IPS-15b (cell line): ENCODE measurements around the gene NLRP6.
"Not testable (repeated sequence)": the region's sequence is repeated elsewhere in the genome, so short reads cannot be mapped to it uniquely, and the experiment has no call there.

Experiments used
- H3K27me3 ChIP-seq: one replicate; pipeline ENCODE4 v1.6.1; 2013; ENCODE audit warnings: low read length; ENCODE audit not compliant: control insufficient read depth, insufficient read depth
- H3K36me3 ChIP-seq: one replicate; pipeline ENCODE4 v1.6.1; 2013; ENCODE audit warnings: low read length; ENCODE audit not compliant: control insufficient read depth, insufficient read depth
- H3K4me1 ChIP-seq: one replicate; pipeline ENCODE4 v1.6.1; 2013; ENCODE audit warnings: mild to moderate bottlenecking, low read length; ENCODE audit not compliant: control insufficient read depth, insufficient read depth
- H3K4me3 ChIP-seq: one replicate; pipeline ENCODE4 v1.5.1; 2013; ENCODE audit warnings: low read depth, low read length
- H3K9ac ChIP-seq: one replicate; pipeline ENCODE4 v1.6.1; 2013; ENCODE audit warnings: low read depth, mild to moderate bottlenecking, low read length
- H3K9me3 ChIP-seq: one replicate; pipeline ENCODE4 v1.6.1; 2013; ENCODE audit warnings: mild to moderate bottlenecking, low read length; ENCODE audit not compliant: control insufficient read depth, insufficient read depth

NLRP6 gene

GRCh38 chr11:317668-318404, 39.6 kb downstream of the NLRP6 start:
- H3K4me1 ChIP-seq, H3K9me3 ChIP-seq, H3K27me3 ChIP-seq: not testable (repeated sequence)
- peak overlapping the region; percentile 96 for H3K4me3 ChIP-seq
- peak overlapping the region; percentile 14 for H3K9ac ChIP-seq
- H3K36me3 ChIP-seq: peaks cover 14% of the 10 kb centered on the region

GRCh38 chr11:318405-319120, 40.4 kb downstream of the NLRP6 start:
- H3K9me3 ChIP-seq, H3K4me3 ChIP-seq, H3K9ac ChIP-seq, H3K27me3 ChIP-seq, H3K4me1 ChIP-seq: not testable (repeated sequence)
- peaks cover 14% of the 10 kb centered on the region for H3K36me3 ChIP-seq

GRCh38 chr11:319121-319887, 41.1 kb downstream of the NLRP6 start:
- H3K9me3 ChIP-seq, H3K4me1 ChIP-seq: not testable (repeated sequence)
- peak overlapping the region; percentile 37 for H3K4me3 ChIP-seq

GRCh38 chr11:319888-320273, 41.7 kb downstream of the NLRP6 start:
- not testable (repeated sequence) for H3K27me3 ChIP-seq, H3K4me1 ChIP-seq, H3K9me3 ChIP-seq, H3K9ac ChIP-seq
- Histone ChIP-seq H3K4me3 (peak overlapping the region; percentile 37), H3K36me3 (peaks cover 14% of the 10 kb centered on the region)

More at GRCh38 chr11:319121-319887, 41.1 kb downstream of the NLRP6 start:
- H3K36me3 ChIP-seq: peaks cover 14% of the 10 kb centered on the region
- H3K27me3 ChIP-seq, H3K9ac ChIP-seq: not testable (repeated sequence)

- Histone ChIP-seq H3K9me3 (no peaks in the 10 kb centered on the region), H3K27me3 (no peaks in the 10 kb centered on the region), H3K9ac (no peak overlapping the region), H3K4me3 (no peak overlapping the region), H3K4me1 (peaks cover 4% of the 10 kb centered on the region), H3K36me3 (no peaks in the 10 kb centered on the region)
These were observed 45.9 kb downstream of the NLRP6 start for GRCh38 chr11:324156-324555.

- not testable (repeated sequence) for H3K27me3 ChIP-seq, H3K9me3 ChIP-seq, H3K36me3 ChIP-seq, H3K4me3 ChIP-seq, H3K4me1 ChIP-seq, H3K9ac ChIP-seq
These were observed 46.6 kb downstream of the NLRP6 start for GRCh38 chr11:324593-325517.

GRCh38 chr11:325796-326591, 47.8 kb downstream of the NLRP6 start:
- no peak overlapping the region for H3K9ac ChIP-seq
- no peak overlapping the region for H3K4me3 ChIP-seq
- H3K27me3 ChIP-seq: no peaks in the 10 kb centered on the region
- H3K36me3 ChIP-seq: no peaks in the 10 kb centered on the region
- no peaks in the 10 kb centered on the region for H3K9me3 ChIP-seq
- peaks cover 4% of the 10 kb centered on the region for H3K4me1 ChIP-seq

- H3K9me3 ChIP-seq: no peaks in the 10 kb centered on the region
- no peaks in the 10 kb centered on the region for H3K27me3 ChIP-seq
- peak overlapping the region; percentile 12 for H3K9ac ChIP-seq
- no peak overlapping the region for H3K4me3 ChIP-seq
- no peaks in the 10 kb centered on the region for H3K36me3 ChIP-seq
- H3K4me1 ChIP-seq: peaks cover 4% of the 10 kb centered on the region
These were observed 48.3 kb downstream of the NLRP6 start for GRCh38 chr11:326592-326841.

GRCh38 chr11:326842-327580, 48.8 kb downstream of the NLRP6 start:
- Histone ChIP-seq H3K9ac (peak overlapping the region; percentile 12), H3K27me3 (no peaks in the 10 kb centered on the region), H3K4me1 (peaks cover 4% of the 10 kb centered on the region), H3K4me3 (no peak overlapping the region), H3K9me3 (no peaks in the 10 kb centered on the region), H3K36me3 (no peaks in the 10 kb centered on the region)

GRCh38 chr11:327581-327923, 49.3 kb downstream of the NLRP6 start:
- Histone ChIP-seq H3K36me3 (no peaks in the 10 kb centered on the region), H3K27me3 (no peaks in the 10 kb centered on the region), H3K9me3 (no peaks in the 10 kb centered on the region), H3K9ac (no peak overlapping the region), H3K4me3 (no peak overlapping the region), H3K4me1 (peaks cover 4% of the 10 kb centered on the region)
